HUES6 (cell line): ENCODE data around the gene DUS2.

Experiments
- H3K27ac ChIP-seq: 2 replicates; pipeline ENCODE4 v1.7.0; 2013; ENCODE audit warnings: low read depth, mild to moderate bottlenecking, low read length, inconsistent platforms
- H3K27me3 ChIP-seq: 2 replicates; pipeline ENCODE4 v1.6.1; 2013; ENCODE audit warnings: low read length; ENCODE audit not compliant: control insufficient read depth, insufficient read depth
- H3K36me3 ChIP-seq: 2 replicates; pipeline ENCODE4 v1.6.1; 2013; ENCODE audit warnings: low read length; ENCODE audit not compliant: control insufficient read depth, insufficient read depth
- H3K4me1 ChIP-seq: 2 replicates; pipeline ENCODE4 v1.6.1; 2013; ENCODE audit warnings: low read length; ENCODE audit not compliant: control insufficient read depth, insufficient read depth
- H3K4me3 ChIP-seq: 2 replicates; pipeline ENCODE4 v1.5.1; 2013; ENCODE audit warnings: low read depth, low read length
- H3K9ac ChIP-seq: one replicate; pipeline ENCODE4 v1.6.1; 2013; ENCODE audit warnings: mild to moderate bottlenecking, low read length
- H3K9me3 ChIP-seq: 2 replicates; pipeline ENCODE4 v1.6.1; 2013; ENCODE audit warnings: low read depth, low read length; ENCODE audit not compliant: control insufficient read depth, insufficient read depth

The DUS2 gene

DNA sequence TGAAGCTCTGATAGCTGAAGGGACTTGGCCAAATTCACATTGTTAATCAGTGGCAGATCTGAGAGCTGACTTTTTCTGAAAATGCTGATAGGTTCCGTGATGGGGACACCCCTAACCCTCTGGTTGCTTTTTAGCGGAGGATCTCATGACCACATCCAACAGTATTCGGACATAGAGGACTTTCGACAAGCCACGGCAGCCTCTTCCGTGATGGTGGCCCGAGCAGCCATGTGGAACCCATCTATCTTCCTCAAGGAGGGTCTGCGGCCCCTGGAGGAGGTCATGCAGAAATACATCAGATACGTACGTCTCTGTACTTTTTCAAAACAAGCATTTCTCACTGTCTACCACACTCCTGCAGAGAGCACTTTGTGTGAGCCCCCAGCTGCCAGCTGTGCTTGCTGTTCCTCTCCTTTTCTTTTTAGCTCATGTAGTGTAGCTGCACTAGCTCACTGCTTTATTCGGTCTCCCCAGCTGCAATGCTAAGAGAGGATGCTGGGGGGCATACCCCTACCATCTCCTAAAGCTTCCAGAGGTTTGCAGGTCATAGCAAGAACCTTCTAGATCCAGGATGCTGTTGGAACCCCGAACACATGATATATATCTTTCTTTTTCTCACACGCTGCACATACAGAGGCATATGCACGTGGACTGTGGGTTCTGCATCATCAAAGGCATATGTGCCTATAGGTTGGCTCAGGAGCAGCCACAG, 47.9 kb downstream of the DUS2 start:
- Histone ChIP-seq H3K27me3 (no peaks in the 10 kb centered on the region), H3K36me3 (peaks cover 77% of the 10 kb centered on the region), H3K9ac (no peak overlapping the region), H3K27ac (no peak overlapping the region), H3K4me3 (no peak overlapping the region), H3K4me1 (no peaks in the 10 kb centered on the region), H3K9me3 (no peaks in the 10 kb centered on the region)

DNA sequence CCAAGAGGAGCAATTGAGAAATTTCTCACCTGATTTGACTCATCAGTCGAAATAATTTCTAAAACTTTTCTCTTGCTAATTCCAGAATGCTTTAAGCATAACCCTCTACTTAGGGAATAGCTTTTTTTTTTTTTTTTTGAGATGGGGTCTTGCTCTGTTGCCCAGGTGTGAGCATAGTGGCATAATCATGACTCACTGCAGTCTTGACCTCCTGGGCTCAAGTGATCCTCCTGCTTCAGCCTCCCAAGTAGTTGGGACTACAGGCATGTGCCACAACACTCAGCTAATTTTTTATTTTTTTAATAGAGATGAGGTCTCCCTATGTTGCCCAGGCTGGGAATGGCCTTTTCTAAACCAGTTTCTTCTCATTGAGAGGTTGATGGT, 48.4 kb downstream of the DUS2 start:
- peaks cover 77% of the 10 kb centered on the region for H3K36me3 ChIP-seq
- no peak overlapping the region for H3K9ac ChIP-seq
- H3K27ac ChIP-seq, result no peak overlapping the region
- no peaks in the 10 kb centered on the region for H3K9me3 ChIP-seq
- no peaks in the 10 kb centered on the region for H3K4me1 ChIP-seq
- no peak overlapping the region for H3K4me3 ChIP-seq
- H3K27me3 ChIP-seq, result no peaks in the 10 kb centered on the region

DNA sequence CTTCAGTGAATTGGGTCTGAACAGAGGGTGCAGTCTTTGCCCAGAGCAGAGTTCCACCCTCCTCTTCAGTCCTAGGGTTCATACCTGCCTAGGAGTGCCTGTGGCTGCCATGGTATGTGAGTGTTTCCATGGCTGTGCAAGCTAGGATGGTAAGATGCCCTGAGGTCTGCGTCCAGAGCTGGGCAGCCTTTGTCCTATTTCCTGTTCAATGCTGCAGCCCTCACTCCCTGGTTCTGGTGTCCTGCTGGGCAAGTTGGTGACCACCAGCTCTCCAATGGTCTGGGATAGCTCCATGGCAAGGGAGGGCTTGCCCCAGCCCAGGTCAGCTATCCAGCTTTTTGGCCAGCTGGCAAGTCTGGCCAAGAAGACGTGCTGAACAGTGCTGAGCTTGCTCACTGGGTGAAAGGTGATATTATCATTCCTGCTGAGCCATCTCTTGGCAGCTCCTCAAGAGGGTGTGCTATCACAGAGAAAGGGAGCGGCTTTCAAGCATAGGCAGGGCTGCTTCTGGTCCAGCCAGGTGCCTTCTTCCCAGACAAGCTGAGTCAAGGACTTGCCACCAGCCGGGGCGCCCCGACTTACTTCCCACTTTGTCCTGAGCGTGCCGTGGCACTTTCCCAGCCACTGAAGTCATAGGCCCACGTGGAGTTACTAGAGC, 49.1 kb downstream of the DUS2 start:
- H3K9me3 ChIP-seq, result no peaks in the 10 kb centered on the region
- H3K9ac ChIP-seq, result no peak overlapping the region
- no peak overlapping the region for H3K27ac ChIP-seq
- H3K27me3 ChIP-seq, result no peaks in the 10 kb centered on the region
- H3K36me3 ChIP-seq, result peaks cover 77% of the 10 kb centered on the region
- H3K4me3 ChIP-seq, result no peak overlapping the region
- H3K4me1 ChIP-seq, result no peaks in the 10 kb centered on the region

DNA sequence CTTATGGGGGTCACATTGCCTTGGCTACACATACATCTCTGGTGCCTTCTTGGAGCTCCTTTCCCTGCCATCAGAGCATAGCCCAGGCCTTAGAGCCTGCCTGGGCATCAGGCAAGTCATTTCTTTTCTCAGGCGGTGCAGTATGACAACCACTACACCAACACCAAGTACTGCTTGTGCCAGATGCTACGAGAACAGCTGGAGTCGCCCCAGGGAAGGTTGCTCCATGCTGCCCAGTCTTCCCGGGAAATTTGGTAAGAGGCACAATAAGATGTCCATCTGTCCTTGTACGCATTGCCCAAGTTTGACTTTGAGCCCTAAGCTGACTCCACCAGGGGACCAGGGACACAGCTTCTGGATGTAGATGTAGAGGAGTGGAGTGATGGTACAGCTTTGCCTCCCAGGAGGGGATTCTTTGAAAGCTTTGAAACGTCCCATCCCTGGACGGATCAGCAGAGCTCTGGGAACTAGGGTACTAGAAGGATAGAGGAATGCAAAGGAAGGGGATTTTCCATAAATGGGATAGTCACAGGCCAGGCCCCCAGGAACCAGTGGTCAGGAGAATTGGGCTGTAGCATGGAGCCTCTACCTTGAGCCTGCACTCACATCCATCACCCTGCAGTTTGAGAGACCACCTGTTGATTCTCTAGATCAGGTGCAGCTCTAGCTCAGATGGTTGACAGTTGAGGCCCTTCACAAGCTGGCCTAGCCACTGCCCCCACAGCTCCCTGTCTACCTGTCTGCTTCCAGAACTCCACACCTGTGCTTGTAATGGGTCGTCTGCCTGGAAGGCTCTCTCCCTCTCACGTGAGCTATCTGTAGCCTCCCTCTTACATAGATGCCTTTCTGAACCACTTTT, 51.0 kb downstream of the DUS2 start:
- H3K9ac ChIP-seq, result no peak overlapping the region
- H3K4me3 ChIP-seq, result no peak overlapping the region
- H3K27ac ChIP-seq, result no peak overlapping the region
- H3K27me3 ChIP-seq, result no peaks in the 10 kb centered on the region
- no peaks in the 10 kb centered on the region for H3K9me3 ChIP-seq
- peaks cover under 1% of the 10 kb centered on the region; the same call in 1 of the 2 replicates for H3K4me1 ChIP-seq
- peaks cover 89% of the 10 kb centered on the region for H3K36me3 ChIP-seq

DNA sequence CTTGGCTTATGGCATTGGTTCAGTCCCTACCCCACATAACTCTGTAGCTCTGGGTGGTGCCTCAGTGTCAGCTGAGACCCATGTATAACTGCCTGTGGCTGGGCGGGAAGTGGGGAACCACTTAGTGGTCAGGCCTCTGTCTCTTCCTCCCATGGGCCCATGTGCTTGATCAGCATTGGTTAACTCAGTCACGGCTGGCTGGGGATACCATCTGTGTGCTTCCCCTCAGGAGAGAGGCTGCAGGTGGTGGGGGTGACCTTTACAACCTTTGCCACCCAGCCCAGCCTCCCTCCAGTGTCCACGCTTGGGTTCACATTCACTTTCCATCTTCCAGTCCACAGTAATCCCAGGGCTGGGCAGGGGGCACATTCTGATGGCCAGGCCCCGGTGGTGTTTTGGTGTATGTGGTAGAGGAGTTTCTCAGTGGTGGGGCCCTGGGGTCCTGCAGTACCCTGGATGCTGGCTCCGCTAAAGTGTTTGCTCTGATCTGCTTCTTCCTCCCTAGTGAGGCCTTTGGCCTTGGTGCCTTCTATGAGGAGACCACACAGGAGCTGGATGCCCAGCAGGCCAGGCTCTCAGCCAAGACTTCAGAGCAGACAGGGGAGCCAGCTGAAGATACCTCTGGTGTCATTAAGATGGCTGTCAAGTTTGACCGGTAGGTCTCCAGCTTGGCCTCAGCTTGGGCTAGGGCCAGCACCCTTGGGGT, 51.9 kb downstream of the DUS2 start:
- no peaks in the 10 kb centered on the region for H3K9me3 ChIP-seq
- H3K4me1 ChIP-seq, result peaks cover 9% of the 10 kb centered on the region; the same call in 1 of the 2 replicates
- H3K27ac ChIP-seq, result no peak overlapping the region
- no peaks in the 10 kb centered on the region for H3K27me3 ChIP-seq
- peaks cover 86% of the 10 kb centered on the region for H3K36me3 ChIP-seq
- H3K4me3 ChIP-seq, result no peak overlapping the region
- no peak overlapping the region for H3K9ac ChIP-seq

DNA sequence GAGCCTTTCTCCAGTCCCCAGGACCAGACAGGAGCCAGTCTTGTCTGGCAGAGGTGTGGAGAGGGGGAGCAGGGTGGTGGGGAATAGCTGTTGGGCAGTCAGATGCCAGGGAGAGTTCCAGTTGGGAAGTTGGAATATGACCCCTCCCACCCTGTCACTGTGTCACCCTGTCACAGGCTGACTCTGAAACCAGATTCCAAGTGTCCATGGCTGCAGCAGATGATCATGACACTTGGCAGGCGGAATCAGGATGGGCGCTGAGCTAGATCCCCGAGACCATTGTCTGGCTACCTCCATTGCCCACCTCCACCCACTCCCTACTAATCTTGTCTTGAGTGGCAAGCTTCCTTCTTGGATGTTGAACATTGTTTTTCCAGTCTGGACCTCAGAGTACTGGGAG, 52.9 kb downstream of the DUS2 start:
- Histone ChIP-seq H3K4me3 (no peak overlapping the region), H3K27ac (no peak overlapping the region), H3K27me3 (no peaks in the 10 kb centered on the region), H3K9me3 (no peaks in the 10 kb centered on the region), H3K4me1 (peaks cover 11% of the 10 kb centered on the region; the same call in 1 of the 2 replicates), H3K36me3 (peaks cover 76% of the 10 kb centered on the region), H3K9ac (no peak overlapping the region)

DNA sequence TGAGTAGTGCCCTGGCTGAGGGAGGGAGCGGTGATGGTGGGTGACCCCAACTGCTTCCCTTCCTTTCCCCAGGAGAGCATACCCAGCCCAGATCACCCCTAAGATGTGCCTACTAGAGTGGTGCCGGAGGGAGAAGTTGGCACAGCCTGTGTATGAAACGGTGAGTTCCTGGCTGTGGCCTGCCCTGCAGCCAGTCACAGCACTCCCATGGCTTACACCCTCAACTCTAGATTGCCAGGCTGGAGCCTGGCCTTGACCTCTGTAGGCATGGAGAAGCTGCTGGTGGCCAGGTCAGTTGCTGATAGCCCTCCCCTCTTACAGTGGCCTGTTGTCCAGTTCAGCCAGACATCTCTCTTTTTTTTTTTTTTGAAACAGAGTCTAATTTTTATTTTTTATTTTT, 53.5 kb downstream of the DUS2 start:
- Histone ChIP-seq H3K4me1 (peaks cover 11% of the 10 kb centered on the region; the same call in 1 of the 2 replicates), H3K36me3 (peaks cover 70% of the 10 kb centered on the region), H3K27me3 (no peaks in the 10 kb centered on the region), H3K9ac (no peak overlapping the region), H3K9me3 (no peaks in the 10 kb centered on the region), H3K27ac (no peak overlapping the region), H3K4me3 (no peak overlapping the region)

DNA sequence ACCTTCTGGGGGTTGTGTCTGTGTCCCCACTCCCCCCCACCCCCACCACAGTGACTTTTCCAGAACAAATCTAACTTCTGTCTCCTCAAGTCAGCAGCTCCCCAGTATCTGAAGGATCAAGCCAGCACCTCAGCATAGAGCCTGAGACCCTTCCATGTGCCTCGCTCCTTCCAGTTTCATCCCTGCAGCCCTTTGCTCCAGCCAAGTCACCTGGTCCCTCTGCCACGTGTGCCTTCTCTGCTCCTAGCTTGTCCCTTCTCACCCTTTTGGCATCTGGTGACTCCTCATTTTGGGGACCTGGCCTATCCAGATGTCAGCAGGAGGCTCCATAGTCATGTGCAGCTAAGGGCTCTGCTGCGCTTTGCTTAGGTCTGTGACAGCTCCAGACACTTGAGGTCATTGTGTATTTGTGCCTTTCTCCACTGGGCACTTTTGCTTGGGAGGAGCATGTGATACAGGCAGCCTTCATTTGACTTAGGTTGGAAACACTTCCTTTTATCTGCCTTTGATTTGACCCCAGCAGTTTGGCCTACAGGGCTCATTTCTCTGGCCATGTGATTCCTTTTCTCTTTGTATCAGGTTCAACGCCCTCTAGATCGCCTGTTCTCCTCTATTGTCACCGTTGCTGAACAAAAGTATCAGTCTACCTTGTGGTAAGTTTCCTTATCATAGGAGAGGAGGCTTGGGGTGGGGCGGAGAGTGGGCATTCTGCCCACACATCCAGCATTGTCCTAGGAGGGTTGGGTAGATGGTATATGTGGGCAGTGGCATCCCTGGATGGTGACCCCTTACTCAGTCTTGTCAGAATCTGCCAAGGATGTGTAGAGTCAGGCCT, 55.0 kb downstream of the DUS2 start:
- no peak overlapping the region for H3K27ac ChIP-seq
- H3K4me3 ChIP-seq, result no peak overlapping the region
- H3K9me3 ChIP-seq, result no peaks in the 10 kb centered on the region
- H3K4me1 ChIP-seq, result peaks cover 11% of the 10 kb centered on the region; the same call in 1 of the 2 replicates
- no peak overlapping the region for H3K9ac ChIP-seq
- peaks cover 56% of the 10 kb centered on the region for H3K36me3 ChIP-seq
- no peaks in the 10 kb centered on the region for H3K27me3 ChIP-seq

DNA sequence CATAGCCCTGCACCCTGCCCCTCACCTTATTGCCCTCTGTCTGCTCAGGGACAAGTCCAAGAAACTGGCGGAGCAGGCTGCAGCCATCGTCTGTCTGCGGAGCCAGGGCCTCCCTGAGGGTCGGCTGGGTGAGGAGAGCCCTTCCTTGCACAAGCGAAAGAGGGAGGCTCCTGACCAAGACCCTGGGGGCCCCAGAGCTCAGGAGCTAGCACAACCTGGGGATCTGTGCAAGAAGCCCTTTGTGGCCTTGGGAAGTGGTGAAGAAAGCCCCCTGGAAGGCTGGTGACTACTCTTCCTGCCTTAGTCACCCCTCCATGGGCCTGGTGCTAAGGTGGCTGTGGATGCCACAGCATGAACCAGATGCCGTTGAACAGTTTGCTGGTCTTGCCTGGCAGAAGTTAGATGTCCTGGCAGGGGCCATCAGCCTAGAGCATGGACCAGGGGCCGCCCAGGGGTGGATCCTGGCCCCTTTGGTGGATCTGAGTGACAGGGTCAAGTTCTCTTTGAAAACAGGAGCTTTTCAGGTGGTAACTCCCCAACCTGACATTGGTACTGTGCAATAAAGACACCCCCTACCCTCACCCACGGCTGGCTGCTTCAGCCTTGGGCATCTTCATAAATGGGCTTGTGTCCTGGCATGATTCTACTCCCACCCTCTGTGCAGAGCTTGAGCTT, 55.8 kb downstream of the DUS2 start:
- H3K4me1 ChIP-seq, result peaks cover 15% of the 10 kb centered on the region; the same call in 1 of the 2 replicates
- H3K27ac ChIP-seq, result no peak overlapping the region
- H3K36me3 ChIP-seq, result peaks cover 54% of the 10 kb centered on the region
- no peaks in the 10 kb centered on the region for H3K27me3 ChIP-seq
- H3K9ac ChIP-seq, result no peak overlapping the region
- H3K4me3 ChIP-seq, result no peak overlapping the region
- no peaks in the 10 kb centered on the region for H3K9me3 ChIP-seq

DNA sequence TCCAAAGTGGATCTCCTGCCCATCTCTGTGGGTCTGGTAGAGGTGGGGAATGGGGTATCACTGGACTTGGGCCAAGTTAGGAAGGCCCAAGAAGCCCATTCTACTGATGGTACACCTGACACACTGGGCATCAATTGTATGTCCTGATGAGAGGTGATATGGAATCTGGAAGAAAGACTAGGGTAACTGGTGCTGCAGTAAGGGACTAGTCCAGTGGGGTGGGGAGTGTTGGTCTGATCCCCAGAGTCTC, 56.2 kb downstream of the DUS2 start:
- H3K4me1 ChIP-seq, result peaks cover 19% of the 10 kb centered on the region; the same call in 1 of the 2 replicates
- H3K27me3 ChIP-seq, result no peaks in the 10 kb centered on the region
- peaks cover 49% of the 10 kb centered on the region for H3K36me3 ChIP-seq
- no peaks in the 10 kb centered on the region for H3K9me3 ChIP-seq
- no peak overlapping the region for H3K4me3 ChIP-seq
- H3K9ac ChIP-seq, result no peak overlapping the region
- H3K27ac ChIP-seq, result no peak overlapping the region
